NOMO-1 (cell line): ENCODE data around the gene NLRP6.

Source experiments
- DNase-seq, 2 experiments: peaks; one replicate each; lab custom pipeline; 2025; ENCODE audit not compliant: unreplicated experiment in 2 of 2; lab: John Stamatoyannopoulos, UW

NLRP6 gene

GRCh38 chr11:292211-293121 lies 14.3 kb downstream of the NLRP6 start:
- DNase-seq, result no peak

GRCh38 chr11:293271-293851 lies 15.2 kb downstream of the NLRP6 start:
- DNase-seq, result no peak

- DNase-seq, result no peak
These were observed 15.8 kb downstream of the NLRP6 start for GRCh38 chr11:293852-294661.

GRCh38 chr11:294780-295179 lies 16.6 kb downstream of the NLRP6 start:
- no peak for DNase-seq

- DNase-seq, result no peak
These were observed 17.4 kb downstream of the NLRP6 start for GRCh38 chr11:295351-296170.

GRCh38 chr11:296171-297050 lies 18.2 kb downstream of the NLRP6 start:
- no peak for DNase-seq

- DNase-seq, result no peak
These were observed 18.9 kb downstream of the NLRP6 start for GRCh38 chr11:297051-297585.

- DNase-seq, result no peak
These were observed 19.6 kb downstream of the NLRP6 start for GRCh38 chr11:297586-298405.

- no peak for DNase-seq
These were observed 20.3 kb downstream of the NLRP6 start for GRCh38 chr11:298406-299065.

GRCh38 chr11:299081-299891 lies 21.1 kb downstream of the NLRP6 start, which contains the start of gene IFITM5:
IFITM5 (minus strand) TSS chr11:299526; CDS start chr11:299490, 36 bp downstream.
- no peak for DNase-seq

GRCh38 chr11:299951-300735 lies 21.9 kb downstream of the NLRP6 start:
- DNase-seq, result no peak

GRCh38 chr11:303363-303762 lies 25.2 kb downstream of the NLRP6 start:
- no peak for DNase-seq

- no peak for DNase-seq
These were observed 25.9 kb downstream of the NLRP6 start for GRCh38 chr11:304061-304506.

GRCh38 chr11:304915-305843 lies 27.0 kb downstream of the NLRP6 start:
- peak in 1 of 2 experiments; percentile 50 for DNase-seq

- no peak for DNase-seq
These were observed 27.6 kb downstream of the NLRP6 start for GRCh38 chr11:305844-306211.
